Midbrain (tissue), 1 donor: ENCODE results near the gene BCL11A.

Experiments
- DNase-seq: peaks from one replicate; lab custom pipeline; 2025; lab: John Stamatoyannopoulos, UW

BCL11A gene

GRCh38 chr2:60544954-60545560 lies 8.4 kb downstream of the BCL11A start:
- DNase-seq = no peak

DNA sequence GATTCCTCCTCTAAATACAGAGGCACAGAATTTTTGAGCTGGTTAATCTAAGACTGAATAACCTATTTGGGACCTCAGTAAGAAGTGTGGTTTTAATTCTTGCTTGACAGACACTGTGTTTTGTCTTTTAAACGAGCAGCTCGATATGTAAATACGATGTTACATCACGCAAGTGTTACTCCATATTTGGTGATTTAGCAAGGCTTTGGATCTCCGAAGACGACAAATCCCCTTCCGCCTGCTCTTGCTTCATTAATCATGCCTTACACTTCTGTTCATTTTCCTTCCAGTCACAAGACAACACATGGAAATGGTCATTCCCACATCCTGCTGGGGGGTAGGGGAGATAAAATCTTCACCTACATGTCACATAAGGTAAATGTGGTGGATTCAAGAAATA lies 9.4 kb downstream of the BCL11A start:
- DNase-seq = no peak

DNA sequence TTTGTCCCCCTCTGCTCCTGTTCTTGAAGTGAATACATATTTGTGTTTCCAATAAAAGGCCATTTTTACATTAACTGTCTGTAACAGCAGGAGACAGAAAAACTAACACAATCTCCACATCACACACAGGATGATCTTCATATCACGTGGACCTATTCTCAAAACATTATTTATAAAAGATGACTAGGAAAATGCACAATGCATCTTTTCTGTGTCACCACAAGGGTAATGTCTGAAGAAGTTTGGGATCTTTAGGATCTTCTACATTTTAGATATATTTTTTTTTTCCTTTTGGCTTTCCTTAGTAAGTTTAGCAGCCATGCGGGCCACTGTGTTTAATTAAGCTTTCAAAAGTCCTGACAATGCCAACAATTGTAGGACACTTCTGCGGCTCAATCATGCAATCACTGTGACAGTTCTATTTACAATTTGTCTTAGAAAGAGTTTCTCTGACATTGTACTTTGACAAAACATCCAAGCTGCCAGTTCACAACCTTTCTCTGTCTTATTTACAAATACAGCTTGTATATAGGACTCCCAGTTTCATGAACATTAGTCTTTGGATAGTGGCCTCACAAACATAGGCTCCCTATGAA lies 12.3 kb downstream of the BCL11A start:
- DNase-seq = no peak

GRCh38 chr2:60540074-60540473 lies 13.4 kb downstream of the BCL11A start:
- no peak for DNase-seq

DNA sequence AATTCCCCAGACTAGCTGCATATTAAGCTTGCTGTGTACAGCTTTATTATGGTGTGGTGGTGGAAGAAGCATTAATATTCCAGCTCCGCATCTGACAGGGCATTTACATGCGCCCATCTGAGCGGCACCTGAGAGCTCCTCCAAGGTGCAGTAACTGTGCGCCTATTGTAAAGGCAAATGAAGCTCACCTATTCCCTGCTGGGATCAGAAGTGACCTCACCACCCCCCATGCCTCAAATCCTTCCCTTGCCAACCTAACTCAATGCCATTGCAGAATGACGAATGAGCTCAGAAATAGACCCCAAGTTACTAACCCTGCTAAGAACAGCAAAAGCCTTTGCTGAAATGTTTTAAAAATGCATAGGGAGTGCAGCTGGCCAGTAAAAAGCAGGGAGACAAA lies 14.3 kb downstream of the BCL11A start:
- no peak for DNase-seq

GRCh38 chr2:60538101-60538500 lies 15.4 kb downstream of the BCL11A start:
- no peak for DNase-seq

GRCh38 chr2:60536746-60537145 lies 16.7 kb downstream of the BCL11A start:
- DNase-seq = no peak

- no peak for DNase-seq
Measured at GRCh38 chr2:60535685-60536312, 17.7 kb downstream of the BCL11A start.

DNA sequence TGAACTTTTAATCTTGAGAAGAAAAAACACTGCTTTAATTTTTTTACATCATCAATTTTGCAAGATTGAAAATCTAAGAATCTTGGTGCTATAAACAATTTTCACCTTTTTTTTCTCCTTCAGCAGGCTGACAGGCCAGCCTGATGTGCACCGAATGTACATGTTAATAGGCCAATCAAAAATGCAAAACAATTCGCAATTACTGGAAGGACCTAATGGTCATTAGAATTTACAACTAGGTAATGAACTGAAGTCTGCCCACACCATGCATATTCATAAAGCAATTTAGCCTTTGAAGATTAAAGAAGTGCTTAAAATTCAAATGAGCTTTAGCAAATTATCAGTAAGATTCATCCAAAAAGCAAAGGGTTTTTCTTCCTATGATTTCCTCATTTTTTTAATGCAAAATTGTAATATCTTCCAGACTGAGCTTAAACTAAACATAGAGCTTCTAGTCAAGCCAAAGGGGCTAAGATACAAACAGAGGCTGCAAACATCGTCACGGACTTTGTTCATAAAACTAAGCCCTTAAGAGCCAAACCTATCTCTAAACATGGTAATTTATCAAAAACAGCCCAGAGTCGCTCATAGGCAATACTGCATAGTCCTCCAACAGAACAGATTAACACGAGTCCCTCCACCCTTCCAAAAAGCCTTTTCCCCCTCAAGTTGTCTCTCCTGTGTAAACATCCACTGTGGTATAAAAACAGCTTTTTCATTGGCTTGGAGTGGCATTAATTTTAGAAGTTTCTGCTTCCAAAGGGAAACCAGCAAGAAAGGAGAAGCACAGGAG lies 18.4 kb downstream of the BCL11A start:
- no peak for DNase-seq

DNA sequence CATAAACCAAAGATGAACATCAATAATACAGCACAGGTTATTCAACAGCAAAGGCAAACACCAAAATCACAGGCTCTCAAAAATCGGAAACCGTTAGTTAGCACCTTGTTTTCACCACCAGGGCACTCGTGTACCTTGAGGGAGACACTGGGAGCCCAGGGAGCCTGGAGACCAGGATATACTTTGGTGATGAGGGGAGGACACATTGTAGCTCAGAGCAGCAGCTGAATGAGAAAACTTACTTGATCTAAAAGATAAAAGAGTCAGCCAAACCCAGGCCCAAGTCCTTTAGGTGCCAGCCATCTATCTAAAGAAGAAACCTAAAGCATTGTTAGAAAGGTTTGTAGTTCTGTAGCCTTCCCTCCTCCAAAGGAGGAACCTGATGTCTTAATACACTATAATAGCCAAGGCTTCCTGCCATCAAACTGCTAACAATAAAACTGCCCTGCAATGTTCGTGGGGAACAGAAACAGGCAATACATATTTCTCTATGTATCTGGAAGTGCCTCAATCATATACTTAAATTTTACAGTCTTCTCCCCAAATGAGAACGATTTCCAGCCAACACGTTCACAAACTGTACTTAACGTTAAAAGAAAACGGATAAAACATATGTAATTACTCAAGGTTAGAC lies 19.3 kb downstream of the BCL11A start:
- no peak for DNase-seq

- no peak for DNase-seq
Measured at GRCh38 chr2:60533101-60534051, 20.1 kb downstream of the BCL11A start.

- no peak for DNase-seq
Measured at GRCh38 chr2:60532421-60532820, 21.0 kb downstream of the BCL11A start.

GRCh38 chr2:60531701-60532133 lies 21.7 kb downstream of the BCL11A start:
- DNase-seq = no peak

DNA sequence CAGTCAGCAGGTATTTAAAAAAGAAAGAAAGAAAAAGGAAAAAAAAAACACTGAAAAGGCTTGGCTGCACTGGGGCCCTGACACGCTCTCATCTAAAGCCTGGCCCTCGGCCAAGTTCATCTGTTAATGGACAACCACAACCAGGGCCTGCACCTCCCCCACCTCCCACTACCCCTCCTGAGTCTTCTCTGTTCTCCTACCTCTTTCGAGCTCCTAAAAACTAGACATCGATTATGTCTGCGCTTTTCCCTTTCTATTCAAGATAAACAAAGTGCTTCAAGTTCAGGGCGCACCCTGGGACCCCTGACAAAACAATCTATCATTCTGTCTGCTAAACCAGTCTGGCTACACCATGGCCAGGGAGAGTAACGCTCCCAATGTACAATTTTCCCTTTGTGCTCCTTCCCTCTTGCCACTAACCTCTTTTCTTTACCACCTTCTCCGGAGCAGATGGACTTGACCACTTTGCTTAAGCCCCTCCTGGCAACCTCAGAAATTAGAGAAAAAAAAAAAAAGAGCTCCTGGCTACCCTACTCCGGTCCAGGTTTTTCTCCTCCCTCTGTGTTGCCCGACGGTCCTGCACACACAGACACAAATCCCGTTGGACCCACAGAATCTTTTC lies 22.7 kb downstream of the BCL11A start:
- no peak for DNase-seq

DNA sequence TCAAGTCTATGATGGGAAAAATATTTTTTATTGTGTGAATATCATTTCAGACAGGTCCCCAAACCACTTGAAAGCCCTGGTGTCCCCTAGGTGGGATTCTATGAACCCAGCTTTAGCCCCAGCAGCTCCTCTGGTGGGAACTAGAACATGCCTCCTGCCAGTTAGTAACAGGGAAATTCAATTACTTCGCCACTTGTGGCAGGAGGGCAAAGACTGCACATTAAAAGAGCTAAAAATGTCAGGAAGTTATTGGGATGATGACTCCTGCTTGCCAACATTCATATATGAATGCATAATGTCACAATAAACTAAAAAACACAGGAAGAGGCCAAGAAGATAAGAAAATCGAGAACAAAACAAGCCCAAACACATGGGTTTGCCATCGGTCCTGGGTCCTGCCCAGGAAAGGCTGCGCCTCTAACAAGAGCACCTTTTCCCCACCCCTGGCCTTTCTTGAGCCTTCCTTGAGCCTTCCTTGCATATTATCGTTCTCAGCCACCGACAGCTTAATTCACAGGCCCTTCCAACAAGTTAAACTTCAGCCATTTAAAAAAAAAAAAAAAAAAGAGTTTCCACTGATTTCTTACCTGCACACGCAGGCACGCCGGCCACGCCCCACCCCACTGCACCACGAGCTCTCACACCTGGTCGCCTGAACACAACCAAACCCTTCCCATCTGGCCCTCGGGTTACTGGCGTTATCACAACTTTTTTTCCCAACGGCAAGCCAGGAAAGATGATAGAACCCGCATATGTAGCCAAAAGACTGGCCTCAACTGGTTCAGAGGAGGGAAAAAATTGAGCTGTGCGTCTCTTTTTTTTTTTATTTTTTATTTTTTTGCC lies 23.4 kb downstream of the BCL11A start:
- no peak for DNase-seq

DNA sequence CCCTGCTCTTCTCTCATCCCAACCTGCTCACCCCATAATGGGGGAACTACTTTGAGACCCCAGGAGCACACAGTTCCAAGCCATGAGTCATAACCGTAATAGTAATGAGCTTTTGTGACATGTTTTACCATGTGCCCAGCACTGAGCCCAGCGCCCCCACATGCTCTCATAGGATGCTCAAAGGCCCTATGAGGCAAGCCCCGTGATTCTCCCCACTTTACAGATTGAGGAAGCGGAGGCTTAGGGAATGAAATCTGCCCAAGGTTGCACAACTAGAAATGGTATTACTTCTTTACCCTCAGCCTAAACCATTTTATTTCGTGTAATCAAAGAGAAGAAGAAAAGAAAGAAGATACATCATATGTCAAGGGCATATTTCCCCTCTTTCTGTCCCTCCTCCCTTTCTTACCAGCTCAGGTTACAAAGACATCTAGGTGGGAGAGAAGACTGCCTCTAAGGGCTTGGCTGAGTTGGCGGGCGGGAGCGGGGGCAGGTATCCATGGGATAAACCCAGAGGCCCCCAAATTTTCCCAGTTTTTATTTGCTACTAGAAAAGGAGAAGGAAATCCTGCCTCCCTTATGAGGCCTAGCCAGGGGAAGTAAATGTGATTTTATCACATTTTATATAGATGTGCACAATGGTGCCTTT lies 24.2 kb downstream of the BCL11A start:
- DNase-seq = no peak

DNA sequence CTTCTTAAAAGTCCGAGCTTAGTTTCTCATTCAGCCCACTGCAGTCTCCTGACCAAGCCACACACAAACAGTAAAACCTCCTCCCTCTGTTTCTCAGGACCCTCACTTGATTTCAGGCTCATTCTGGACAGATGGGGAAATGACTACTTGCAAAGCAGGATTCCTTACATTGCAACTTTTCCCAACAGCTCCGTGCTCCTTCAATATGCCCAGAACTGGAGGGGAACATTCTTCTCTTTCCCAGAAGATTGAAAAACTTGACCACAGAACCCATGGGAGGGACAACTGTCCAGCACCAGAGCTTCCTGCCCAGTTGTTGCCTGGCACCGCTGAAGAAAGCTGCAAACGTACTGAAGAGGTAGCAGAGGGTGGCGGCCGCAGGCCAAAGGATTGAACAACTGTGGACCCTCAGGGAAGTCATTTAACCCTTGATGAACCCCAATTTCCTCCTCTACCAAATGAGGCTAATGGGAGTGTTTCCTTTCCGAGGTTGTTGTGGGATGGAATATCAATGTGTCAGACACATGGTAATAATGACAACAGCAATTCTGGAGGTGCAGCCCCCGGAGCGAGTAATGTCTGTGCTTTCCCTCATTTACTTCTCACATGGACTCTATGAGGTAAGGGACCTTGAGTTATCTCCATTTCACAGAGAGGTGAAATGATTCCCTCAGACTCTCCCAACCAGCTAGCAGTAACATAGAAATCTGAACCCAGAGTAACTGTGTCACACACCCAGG lies 25.0 kb downstream of the BCL11A start:
- no peak for DNase-seq

GRCh38 chr2:60527762-60528161 lies 25.7 kb downstream of the BCL11A start:
- DNase-seq = no peak

DNA sequence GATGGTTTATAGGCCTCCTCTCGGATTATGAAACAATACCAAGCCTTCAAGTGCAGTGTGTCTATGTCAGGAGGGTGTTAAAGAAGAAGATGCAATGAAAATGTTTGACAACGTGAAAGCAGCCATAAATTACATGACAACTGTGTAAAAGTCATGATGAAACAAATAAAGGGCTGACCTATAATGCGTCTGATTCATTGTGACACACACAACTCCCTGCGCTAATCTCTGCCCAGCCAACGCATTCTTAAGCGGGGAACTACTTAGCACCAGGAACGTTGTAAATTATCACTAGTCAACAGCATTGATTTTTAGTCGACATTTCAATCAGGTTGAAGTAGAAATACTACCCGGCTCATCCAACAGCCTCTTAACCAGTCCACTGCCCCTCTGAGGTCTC lies 26.8 kb downstream of the BCL11A start:
- DNase-seq = no peak
